ENCODE results near the gene FBXO5. TPM values are rescaled to one million over a fixed set of nuclear protein-coding genes. Genes with fewer than 3 reads are reported as not detected.

FBXO5 gene
- total RNA-seq, 1 donor = 22.5 TPM

DNA sequence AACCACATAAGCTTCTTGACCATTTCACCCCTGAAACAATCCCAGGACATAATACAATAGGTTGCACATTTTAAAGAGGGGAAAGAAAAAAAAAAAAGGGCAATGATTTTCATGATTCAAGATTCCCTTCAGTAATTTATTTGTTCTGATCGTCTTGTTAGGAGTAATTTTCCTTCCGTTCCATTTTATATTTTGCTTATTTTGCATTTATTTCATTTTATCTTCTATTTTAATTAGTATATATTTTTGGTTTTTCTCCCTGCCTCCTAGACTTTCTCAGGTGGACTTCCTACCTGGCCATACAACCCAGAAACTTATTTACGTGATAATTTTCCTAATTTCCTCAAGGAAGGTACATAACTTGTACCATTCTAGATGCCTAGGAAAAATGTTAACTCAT is 32.6 kb downstream of the FBXO5 start:
- no peak overlapping the region for H3K4me3 ChIP-seq (ENCODE audit: low read depth, low read length)
- TF ChIP-seq, protein P1, sequence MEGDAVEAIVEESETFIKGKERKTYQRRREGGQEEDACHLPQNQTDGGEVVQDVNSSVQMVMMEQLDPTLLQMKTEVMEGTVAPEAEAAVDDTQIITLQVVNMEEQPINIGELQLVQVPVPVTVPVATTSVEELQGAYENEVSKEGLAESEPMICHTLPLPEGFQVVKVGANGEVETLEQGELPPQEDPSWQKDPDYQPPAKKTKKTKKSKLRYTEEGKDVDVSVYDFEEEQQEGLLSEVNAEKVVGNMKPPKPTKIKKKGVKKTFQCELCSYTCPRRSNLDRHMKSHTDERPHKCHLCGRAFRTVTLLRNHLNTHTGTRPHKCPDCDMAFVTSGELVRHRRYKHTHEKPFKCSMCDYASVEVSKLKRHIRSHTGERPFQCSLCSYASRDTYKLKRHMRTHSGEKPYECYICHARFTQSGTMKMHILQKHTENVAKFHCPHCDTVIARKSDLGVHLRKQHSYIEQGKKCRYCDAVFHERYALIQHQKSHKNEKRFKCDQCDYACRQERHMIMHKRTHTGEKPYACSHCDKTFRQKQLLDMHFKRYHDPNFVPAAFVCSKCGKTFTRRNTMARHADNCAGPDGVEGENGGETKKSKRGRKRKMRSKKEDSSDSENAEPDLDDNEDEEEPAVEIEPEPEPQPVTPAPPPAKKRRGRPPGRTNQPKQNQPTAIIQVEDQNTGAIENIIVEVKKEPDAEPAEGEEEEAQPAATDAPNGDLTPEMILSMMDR (IDR thresholded peaks at IDR 0.05; ENCODE audit: insufficient read depth, low read depth, low read length) = no peak
- DNase-seq (ENCODE audit: low read depth) = no peak

DNA sequence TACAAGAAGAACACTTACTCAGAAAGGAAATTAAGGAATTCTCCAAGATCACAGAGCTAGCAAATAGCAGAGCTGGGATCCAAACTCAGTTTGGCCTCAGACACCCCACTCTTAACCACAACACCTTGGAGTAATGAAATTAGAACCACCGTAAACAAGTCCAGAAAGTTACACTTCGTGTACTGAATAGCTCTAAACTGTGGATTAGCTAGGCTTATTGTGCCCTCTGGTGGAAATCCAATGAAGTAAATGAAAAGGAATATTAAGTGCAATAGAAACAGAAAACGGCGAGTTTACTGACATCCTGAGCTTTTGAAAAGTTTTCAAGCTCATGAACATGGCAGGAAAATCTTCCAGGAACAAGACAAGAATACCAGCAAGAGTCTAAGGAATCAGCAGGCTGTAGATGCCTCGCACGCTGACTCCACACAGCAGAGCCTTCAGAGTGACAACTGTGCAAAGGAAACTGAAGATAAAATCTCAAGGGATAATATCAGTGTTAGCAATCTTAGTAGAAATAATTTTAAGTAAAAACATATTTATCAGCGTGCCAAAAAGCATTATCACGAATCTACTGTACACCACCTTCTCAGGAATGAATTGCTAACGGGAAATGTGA is 34.6 kb downstream of the FBXO5 start:
- peak; percentile 61 for DNase-seq (ENCODE audit: low read depth)
- TF ChIP-seq, protein P1 (IDR thresholded peaks at IDR 0.05; ENCODE audit: insufficient read depth, low read depth, low read length) = peak; percentile 72
- H3K4me3 ChIP-seq (ENCODE audit: low read depth, low read length) = peak overlapping the region; percentile 33

DNA sequence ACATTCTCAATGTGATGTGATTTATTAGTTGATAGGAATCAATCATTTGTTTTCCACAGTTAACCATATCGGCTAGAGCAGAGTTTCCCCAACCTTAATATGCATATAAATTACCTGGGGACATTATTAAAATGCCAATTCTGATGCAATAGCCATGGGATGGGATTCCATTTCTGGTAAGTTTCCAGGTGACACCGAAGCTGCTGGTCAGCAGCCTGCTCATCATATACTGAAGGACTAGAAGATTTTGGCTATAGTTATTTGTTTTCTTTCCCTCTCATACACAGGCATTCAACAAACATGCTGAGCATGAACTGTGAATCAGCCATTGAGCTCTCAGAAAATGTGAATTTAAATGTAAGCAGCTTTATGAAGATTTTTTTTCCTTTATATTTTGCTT is 35.8 kb downstream of the FBXO5 start:
- TF ChIP-seq, protein P1 (IDR thresholded peaks at IDR 0.05; ENCODE audit: insufficient read depth, low read depth, low read length) = no peak
- no peak overlapping the region for H3K4me3 ChIP-seq (ENCODE audit: low read depth, low read length)
- DNase-seq (ENCODE audit: low read depth) = no peak

DNA sequence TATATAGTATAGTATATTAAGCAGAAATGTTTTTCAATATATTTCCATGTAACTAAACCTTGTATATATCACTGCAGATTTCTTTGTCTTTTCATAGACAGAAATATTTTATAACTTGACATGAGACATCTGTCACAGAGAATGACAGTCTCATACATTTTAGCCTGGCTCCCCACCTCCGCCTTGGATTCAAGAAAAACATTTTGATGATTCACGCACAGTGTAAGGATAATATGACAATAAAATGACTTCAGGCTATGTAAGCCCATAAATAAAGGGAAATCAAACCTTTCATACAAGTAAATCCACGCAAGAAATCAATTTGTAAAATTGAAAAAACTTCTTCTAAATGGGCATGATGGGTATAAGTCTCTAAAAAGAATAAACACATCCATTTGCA is 36.4 kb downstream of the FBXO5 start:
- no peak overlapping the region for H3K4me3 ChIP-seq (ENCODE audit: low read depth, low read length)
- TF ChIP-seq, protein P1 (IDR thresholded peaks at IDR 0.05; ENCODE audit: insufficient read depth, low read depth, low read length) = no peak
- no peak for DNase-seq (ENCODE audit: low read depth)

DNA sequence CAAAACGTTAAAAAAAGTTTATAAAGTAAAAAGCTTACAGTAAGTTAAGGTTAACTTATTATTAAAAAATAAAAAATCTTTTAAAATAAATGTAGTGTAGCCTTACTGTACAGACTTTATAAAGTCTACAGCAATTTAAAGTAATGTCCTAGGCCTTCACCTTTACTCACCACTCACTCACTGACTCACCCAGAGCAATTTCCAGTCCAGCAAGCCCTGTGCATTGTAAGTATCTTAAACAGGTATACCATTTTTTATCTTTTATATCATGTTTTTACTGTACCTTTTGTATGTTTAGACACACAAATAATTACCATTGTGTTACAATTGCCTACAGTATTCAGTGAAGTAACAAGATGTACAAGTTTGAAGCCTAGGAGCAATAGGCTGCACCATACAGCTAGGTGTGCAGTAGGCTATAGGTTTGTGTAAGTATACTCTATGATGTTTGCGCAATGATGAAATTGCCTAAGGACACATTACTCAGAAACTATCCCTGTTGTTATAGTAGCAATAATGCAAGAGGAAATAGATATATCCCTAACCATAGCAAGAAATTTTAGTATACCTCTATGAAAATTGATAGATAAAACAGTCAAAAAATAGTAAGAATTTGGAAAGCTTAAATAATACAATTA is 39.5 kb downstream of the FBXO5 start:
- TF ChIP-seq, protein P1 (IDR thresholded peaks at IDR 0.05; ENCODE audit: insufficient read depth, low read depth, low read length) = no peak
- H3K4me3 ChIP-seq (ENCODE audit: low read depth, low read length) = no peak overlapping the region

DNA sequence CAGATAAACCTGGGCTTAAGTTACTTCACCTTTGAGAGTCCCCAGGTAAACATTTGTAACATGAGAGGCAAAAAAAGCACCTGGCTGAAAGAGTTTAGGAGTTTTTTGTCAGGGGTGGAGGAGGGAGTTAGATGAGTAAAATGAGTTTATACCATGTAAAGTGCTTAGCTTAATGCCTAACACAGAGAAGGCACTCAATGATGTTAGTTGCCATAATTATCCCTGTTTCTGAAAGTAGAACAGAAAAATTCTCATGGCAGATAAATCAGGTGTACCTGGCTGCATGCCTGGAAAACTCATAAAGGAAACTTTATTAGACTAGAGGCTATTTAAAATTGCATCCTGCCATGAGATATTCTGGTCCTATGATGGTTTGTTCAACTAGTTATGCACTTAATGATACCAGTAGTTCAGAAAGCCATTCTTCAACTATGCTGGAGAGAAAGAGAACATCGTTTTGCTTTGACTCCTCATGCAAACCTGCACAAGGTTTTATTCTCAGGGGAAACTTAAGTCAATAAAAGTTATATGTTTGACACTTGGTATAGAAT is 40.4 kb downstream of the FBXO5 start:
- DNase-seq (ENCODE audit: low read depth) = no peak
- H3K4me3 ChIP-seq (ENCODE audit: low read depth, low read length) = no peak overlapping the region
- TF ChIP-seq, protein P1 (IDR thresholded peaks at IDR 0.05; ENCODE audit: insufficient read depth, low read depth, low read length) = no peak

More for the DNA sequence above, 39.5 kb downstream of the FBXO5 start:
- no peak for DNase-seq (ENCODE audit: low read depth)
